GM10847 (cell line): Measurements from ENCODE around the gene CORO1A.

Experiments
- POLR2A ChIP-seq: IDR thresholded peaks from 2 replicates; pipeline ENCODE4 v1.6.1; 2011; ENCODE audit not compliant: insufficient read length; ENCODE audit errors: extremely low read depth

Gene CORO1A

DNA sequence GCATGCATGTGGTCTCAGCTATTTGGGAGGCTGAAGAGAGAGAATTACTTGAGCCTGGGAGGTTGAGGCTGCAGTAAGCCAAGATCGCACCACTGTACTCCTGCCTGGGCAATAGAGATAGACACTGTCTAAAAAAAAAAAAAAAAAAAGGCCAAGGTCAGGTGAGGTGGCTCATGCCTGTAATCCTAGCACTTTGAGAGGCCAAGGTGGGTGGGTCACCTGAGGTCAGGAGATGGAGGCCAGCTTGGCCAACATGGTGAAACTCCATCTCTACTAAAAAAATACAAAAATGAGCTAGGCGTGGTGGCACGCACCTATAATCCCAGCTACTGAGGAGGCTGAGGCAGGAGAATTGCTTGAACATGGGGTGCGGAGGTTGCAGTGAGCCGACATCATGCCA is 28.2 kb upstream of the CORO1A start:
- no peak for TF ChIP-seq POLR2A

DNA sequence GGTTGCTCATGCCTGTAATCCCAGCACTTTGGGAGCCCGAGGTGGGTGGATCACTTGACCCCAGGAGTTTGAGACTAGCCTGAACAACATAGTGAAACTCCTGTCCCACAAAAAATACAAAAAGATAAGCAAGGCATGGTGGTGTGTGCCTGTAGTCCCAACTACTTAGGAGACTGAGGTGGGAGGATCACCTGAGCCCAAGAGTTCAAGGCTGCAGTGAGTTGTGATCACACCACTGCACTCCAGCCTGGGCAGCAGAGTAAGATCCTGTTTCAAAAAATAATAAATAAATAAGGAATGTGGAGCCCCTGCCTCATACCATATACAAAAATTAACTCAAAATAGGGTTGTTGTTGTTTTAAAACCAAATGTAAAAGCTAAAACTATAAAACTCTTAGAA is 26.2 kb upstream of the CORO1A start:
- no peak for TF ChIP-seq POLR2A

DNA sequence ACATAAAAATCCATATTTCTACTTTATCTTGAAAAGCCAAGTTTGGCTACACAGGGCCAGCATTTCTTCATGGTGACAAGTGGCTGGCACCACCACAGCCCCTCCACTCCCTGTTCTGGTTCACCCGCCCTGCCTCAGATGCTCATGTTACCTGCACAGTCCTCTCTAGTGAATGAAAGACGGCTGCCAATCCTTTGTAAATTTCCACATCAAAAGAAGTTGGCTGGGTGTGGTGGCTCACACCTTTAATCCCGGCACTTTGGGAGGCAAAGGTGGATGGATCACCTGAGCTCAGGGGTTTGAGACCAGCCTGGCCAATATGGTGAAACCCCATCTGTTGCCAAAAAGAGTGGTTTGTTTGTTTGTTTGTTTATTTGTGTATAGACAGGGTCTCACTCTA is 19.9 kb upstream of the CORO1A start:
- no peak for TF ChIP-seq POLR2A

DNA sequence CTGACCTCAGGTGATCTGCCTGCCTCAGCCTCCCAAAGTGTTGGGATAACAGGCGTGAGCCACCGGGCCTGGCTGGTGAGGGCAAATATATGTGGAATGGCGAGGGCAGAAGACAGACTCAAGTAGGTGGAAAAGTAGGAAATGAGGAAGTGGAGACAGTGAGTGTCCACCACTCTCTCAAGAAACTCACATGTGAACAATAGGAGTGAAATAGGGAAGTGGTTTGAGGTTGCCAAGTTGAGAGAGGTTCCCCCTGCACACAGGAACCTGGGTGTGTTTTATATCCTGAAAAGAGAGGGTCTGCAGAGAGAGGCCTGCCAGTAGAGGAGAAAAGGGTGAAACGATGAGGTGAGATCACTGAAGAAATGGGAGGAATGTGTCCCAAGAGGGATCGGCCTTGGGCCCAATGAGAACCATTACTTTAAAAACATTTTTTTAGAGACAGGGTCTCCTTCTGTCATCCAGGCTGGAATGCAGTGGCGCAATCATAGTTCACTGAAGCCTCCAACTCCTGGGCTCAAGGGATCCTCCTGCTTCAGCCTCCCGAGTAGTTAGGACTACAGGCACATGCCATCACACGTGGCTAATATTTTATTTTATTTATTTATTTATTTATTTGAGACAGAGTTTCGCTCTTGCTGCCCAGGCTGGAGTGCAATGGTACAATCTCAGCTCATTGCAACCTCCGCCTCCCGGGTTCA is 17.1 kb upstream of the CORO1A start:
- no peak for TF ChIP-seq POLR2A

DNA sequence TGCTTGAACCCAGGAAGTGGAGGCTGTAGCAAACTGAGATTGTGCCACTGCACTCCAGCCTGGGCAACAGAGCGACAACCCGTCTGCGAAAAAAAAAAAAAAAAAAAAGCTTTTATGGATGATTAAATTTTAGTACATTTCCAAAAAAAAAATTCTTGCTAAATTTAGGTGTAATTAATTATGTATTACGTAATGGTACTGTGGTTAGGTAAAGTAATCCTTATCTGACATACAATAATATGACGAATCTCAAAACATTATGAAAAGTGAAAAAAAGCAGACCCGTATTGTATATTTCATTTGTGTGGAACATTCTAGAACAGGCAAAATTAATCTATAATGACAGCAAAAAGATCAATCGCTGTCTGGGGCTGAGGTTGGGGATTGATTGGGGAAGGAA is 10.3 kb upstream of the CORO1A start:
- no peak for TF ChIP-seq POLR2A

DNA sequence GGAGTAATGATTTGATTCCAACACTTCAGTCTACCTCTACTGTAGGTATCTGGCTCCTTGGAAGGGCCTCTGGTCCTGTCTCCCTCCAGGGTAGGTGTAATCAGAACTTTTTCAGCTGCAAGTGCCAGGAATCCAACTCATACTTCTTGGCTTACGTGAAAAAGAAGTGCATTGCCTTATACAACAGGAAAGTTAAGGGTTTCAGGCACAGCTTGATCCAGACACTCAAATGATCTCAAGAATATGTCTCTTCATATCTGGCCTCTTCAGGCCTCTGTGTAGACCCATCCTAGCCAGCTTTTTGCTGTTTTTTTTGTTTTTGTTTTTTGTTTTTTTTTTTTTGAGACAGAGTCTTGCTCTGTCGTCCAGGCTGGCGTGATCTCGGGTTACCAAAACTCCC is 4.2 kb upstream of the CORO1A start:
- TF ChIP-seq POLR2A: no peak

DNA sequence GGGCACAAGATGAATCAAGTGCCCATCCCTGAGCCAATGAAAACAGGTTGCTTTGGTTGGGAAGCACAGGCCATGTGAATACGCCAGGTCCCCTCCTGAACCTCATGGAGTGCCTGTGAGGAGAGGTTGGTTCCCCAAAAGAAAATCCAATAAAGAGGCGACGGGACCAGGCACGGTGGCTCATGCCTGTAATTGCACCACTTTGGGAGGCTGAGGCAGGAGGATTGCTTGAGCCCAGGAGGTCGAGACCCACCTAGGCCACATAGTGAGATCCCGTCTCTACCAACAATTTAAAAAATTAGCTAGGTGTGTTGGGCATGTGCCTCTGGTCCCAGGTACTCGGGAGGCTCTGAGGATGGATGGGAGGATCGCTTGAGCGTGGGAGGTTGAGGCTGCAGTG is 3.5 kb upstream of the CORO1A start:
- no peak for TF ChIP-seq POLR2A

DNA sequence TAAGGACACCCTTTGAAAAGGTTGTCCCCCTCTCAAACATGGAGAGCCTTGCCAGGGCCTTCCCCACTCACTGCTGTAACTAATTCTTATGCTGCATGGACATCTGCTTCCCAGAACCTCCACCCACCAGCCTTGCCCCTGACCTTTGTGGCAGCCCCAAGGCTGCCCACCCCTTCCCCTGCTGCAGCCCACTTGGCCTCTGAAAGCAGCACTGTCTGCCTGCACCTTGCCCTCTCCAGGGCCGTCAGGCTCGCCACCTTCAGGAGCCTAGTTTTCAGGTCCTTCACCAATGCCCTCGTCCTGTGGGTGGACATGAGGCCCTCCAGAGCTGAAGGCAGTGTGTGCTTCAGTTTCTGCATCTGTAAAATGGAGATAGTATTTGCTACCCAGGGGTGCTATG is 2.7 kb upstream of the CORO1A start:
- no peak for TF ChIP-seq POLR2A

DNA sequence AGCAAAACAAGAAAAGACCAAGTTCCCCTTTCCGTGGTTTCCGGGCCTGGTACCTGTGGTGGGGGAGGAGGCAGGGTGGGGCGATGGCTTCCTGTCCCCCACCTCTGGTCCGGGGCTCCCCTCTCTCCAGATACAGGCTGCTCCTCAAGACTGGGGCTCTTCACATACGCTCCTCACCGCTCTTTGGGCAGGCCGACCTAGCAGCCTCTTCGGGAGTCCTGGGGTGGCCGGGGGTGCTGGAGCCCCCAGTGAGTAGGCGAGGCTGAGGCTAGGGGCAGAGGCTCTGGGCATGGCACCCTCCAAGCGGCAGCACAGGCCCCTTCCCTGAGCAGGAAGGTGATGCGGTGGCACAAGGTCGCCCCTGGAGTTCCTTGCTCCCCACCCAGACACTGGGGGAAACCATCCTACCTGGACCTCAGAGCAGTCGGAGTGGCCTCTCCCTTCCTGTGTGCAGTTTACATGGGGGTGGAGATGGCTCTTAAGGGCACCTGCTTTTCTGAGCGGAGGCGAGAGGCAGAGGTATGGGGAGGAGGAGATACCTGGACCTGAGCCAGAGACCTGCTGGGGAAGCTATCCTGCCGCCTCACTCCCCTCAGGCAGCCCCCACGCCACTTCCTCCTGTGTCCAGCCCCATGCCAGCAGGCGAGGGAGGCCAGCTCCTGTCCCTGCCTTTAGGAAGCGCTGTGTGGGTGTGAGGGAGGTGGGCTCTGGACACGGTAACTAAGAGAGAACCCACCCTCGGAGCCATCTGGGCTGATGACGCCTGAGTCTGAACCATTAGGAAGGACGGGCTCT is 891 bp downstream of the CORO1A start:
- TF ChIP-seq POLR2A: peak; percentile 69

DNA sequence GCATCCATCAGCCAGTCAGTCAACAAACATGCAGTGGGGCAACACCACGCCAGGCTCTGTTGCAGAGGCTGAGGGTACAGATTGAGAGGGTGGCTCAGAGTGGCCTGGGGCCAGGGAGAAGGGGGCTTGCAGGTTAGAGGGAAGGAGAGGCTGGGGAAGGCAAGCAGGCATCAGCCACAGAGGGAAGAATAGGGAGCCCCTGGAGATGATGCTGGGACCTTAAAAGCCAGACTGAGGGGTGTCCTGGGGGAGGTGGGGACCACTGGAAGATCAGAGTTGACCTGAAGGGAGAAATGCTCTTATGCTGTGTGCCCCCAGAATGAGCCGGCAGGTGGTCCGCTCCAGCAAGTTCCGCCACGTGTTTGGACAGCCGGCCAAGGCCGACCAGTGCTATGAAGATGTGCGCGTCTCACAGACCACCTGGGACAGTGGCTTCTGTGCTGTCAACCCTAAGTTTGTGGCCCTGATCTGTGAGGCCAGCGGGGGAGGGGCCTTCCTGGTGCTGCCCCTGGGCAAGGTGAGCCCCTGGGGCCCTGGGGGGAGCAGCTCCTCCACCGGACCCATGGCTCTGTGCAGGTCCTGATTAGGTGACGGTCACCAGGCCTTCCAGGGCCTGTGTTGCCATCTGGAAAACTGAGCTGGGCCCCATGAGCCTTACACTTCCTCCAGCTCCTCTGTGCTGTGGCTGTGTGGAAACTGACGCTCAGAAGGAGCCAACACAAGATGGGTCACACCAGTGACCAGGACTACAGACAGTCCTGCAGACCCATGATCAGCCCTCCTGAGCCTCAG is 1.7 kb downstream of the CORO1A start:
- peak; percentile 54 for TF ChIP-seq POLR2A

DNA sequence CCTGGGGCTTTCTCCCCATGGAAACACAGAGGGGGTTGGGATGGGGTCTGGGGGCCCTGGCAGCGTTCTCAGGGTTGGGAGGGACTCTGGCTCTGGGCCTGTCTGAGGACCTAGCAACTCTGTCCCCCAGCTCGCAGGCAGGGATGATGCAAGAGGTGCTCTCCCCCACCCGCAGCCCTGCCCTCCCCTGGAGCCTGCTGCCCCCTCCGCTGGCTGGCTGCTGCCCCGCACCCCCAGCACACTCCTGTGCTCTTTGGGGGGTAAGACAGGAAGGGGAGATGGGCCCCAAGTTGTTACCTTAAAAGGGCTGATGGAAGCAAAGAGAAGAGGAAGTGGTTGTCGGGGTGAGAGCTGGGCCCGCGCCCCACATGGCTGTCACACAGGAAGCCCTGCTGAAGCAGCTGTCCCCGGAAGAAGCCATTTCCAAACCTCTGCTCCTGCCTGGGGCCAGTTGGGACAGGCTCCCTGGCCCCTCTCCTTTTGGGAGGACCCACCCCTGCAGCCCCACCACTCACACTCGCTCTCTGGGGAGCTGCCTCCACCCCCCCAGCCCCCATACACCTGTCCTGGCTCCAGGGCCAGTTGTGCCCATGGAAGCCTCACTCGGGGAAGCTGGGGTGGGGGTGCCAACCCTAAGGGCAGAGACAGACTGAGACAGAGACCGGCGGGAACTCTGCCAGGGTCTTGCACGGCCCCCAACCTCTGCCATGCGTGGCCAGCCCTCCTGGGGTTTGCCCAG is 2.5 kb downstream of the CORO1A start:
- peak; percentile 27 for TF ChIP-seq POLR2A

DNA sequence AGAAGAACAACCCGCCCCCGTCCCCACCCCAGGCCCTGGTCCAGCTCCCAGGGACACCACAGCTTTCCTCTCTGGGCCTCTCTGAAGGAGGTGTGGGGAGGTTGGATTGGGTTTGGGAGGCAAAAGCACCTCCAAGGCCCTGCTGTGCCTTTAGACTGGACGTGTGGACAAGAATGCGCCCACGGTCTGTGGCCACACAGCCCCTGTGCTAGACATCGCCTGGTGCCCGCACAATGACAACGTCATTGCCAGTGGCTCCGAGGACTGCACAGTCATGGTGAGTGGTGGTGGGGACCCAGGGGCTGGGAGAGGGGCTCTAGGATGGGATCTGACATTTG is 3.0 kb downstream of the CORO1A start:
- no peak for TF ChIP-seq POLR2A

DNA sequence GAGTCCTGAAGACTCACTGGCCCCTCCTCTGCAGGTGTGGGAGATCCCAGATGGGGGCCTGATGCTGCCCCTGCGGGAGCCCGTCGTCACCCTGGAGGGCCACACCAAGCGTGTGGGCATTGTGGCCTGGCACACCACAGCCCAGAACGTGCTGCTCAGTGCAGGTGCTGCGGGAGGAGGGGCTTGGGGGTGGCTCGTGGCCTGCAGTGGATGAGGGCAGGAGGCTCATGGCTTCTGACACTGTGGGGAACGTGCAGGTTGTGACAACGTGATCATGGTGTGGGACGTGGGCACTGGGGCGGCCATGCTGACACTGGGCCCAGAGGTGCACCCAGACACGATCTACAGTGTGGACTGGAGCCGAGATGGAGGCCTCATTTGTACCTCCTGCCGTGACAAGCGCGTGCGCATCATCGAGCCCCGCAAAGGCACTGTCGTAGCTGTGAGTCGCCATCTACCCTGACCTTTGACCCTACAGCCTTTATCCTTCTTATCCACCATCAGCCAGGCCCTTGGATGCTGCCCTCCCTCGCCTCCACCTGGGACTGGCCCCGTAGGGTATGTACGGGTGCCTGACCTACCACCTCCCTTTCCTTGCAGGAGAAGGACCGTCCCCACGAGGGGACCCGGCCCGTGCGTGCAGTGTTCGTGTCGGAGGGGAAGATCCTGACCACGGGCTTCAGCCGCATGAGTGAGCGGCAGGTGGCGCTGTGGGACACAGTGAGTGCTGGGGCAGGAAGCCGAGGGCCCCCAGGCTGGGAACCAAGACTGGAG is 3.6 kb downstream of the CORO1A start:
- peak; percentile 15 for TF ChIP-seq POLR2A

DNA sequence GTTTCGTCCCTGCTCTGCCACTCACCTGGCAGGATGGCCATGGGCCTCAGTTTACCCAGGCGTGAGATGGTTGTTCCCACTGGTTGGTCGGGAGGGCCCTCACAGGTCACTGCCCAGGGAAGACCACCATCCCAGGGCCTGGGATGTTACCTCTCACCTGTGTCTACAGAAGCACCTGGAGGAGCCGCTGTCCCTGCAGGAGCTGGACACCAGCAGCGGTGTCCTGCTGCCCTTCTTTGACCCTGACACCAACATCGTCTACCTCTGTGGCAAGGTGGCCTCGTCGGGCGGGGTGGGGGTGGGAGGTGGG is 4.1 kb downstream of the CORO1A start:
- no peak for TF ChIP-seq POLR2A
